PC-3 (cell line): Measurements from ENCODE around the gene PRDM12.

Source experiments
- EZH2 ChIP-seq: fragments of 300-600 bp; sonication (generic); IDR thresholded peaks from one replicate; pipeline ENCODE4 v1.6.1; 2017; ENCODE audit warnings: antibody characterized with exemption, mild to moderate bottlenecking, low read length; ENCODE audit not compliant: unreplicated experiment
- EZH2phosphoT487 ChIP-seq: fragments of 300-600 bp; sonication (generic); IDR thresholded peaks from 2 replicates; pipeline ENCODE4 v1.6.1; 2018; ENCODE audit warnings: mild to moderate bottlenecking, antibody characterized with exemption, low read length, borderline replicate concordance
- TF ChIP-seq, protein P1 (sequence below): fragments of 300-600 bp; sonication (generic); conservative IDR thresholded peaks from 2 replicates; pipeline ENCODE4 v1.5.1; 2017; ENCODE audit warnings: antibody characterized with exemption, low read depth, mild to moderate bottlenecking, low read length

- TF ChIP-seq, protein P1, sequence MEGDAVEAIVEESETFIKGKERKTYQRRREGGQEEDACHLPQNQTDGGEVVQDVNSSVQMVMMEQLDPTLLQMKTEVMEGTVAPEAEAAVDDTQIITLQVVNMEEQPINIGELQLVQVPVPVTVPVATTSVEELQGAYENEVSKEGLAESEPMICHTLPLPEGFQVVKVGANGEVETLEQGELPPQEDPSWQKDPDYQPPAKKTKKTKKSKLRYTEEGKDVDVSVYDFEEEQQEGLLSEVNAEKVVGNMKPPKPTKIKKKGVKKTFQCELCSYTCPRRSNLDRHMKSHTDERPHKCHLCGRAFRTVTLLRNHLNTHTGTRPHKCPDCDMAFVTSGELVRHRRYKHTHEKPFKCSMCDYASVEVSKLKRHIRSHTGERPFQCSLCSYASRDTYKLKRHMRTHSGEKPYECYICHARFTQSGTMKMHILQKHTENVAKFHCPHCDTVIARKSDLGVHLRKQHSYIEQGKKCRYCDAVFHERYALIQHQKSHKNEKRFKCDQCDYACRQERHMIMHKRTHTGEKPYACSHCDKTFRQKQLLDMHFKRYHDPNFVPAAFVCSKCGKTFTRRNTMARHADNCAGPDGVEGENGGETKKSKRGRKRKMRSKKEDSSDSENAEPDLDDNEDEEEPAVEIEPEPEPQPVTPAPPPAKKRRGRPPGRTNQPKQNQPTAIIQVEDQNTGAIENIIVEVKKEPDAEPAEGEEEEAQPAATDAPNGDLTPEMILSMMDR: no peak
- TF ChIP-seq EZH2 (no peak), EZH2phosphoT487 (no peak)
These were observed 36.2 kb upstream of the PRDM12 start for GRCh38 chr9:130627896-130628792.
